H1 (cell line): ENCODE data around the gene WDR37. TPM values are rescaled to one million over a fixed set of nuclear protein-coding genes. Genes with fewer than 3 reads are reported as not detected.

Experiments used
- CBX5 ChIP-seq: fragments of 300-800, 300-1000 bp; sonication (generic); IDR thresholded peaks from 2 replicates; pipeline ENCODE4 v1.7.1; 2016; ENCODE audit warnings: antibody characterized with exemption, low read length, low read depth
- CBX8 ChIP-seq: fragments of 300-800, 300-1000 bp; sonication (generic); IDR thresholded peaks from 2 replicates; pipeline ENCODE4 v1.7.1; 2016; ENCODE audit warnings: low read depth, low read length, borderline replicate concordance
- CEBPB ChIP-seq: IDR thresholded peaks from 2 replicates; pipeline ENCODE4 v1.6.1; 2012; ENCODE audit warnings: low read depth, low read length
- RXRA ChIP-seq: IDR thresholded peaks from 2 replicates; pipeline ENCODE4 v1.6.1; 2011; ENCODE audit warnings: low read depth, mild to moderate bottlenecking, low read length, moderate library complexity; ENCODE audit not compliant: insufficient read depth
- polyA plus RNA-seq, 7 experiments: library from polyadenylated mRNA; depleted of rRNA in 3 of 7; stranded (reverse) in 5 of 7; unstranded in 2 of 7; fragments of >200 nt in 5 of 7; fragments of 200-250 nt in 2 of 7; gene quantifications; 1 replicate in 5 of 7; 2 replicates in 1 of 7; 4 replicates in 1 of 7; pipeline versions ENCODE4 v1.2.1 to v1.2.3, GENCODE V29; 2011 to 2013; ENCODE audit warnings: missing spikeins in 2 of 7, mixed read lengths in 2 of 7
- total RNA-seq: library from RNA; stranded (reverse); fragmentation: NEBNext Ultra II Directional; extraction: Animal tissue kit (Norgen Biotek cat#: 25700); gene quantifications from 2 replicates; pipeline ENCODE4 v1.2.1, GENCODE V29; 2021
- TF ChIP-seq, protein P1 (sequence below), 3 experiments: IDR thresholded peaks; 1 replicate in 2 of 3; 2 replicates in 1 of 3; pipeline versions ENCODE4 v1.5.1 to v1.6.1; 2011; ENCODE audit warnings: low read length in 3 of 3, mild to moderate bottlenecking in 3 of 3, inconsistent platforms in 2 of 3, low read depth in 1 of 3, moderate library complexity in 1 of 3; ENCODE audit not compliant: insufficient read depth in 1 of 3; ENCODE audit errors: control extremely low read depth in 1 of 3

Gene WDR37
- total and polyA plus RNA-seq, 2 of the 8 experiments (the other 6 are each of a cell fraction or from before 2014, with no cell fraction given), result 9.6 to 12.0 TPM

DNA sequence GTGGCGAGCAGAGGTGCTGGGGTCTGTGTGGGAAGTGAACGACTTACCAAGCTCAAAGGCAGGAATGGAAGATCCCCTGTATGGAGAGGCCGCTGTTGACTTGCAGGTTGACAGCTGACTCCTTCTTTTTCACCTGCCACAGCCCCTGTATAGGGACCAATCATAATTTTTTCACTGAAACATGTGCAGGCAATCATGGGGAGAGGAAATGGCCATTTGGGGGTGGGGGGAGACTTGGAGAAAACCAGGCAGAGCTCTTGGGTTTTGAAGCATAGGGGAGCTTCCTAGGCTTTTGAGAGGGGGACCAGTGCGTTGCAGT, 101.4 kb downstream of the WDR37 start (continued):
- TF ChIP-seq, protein P1, sequence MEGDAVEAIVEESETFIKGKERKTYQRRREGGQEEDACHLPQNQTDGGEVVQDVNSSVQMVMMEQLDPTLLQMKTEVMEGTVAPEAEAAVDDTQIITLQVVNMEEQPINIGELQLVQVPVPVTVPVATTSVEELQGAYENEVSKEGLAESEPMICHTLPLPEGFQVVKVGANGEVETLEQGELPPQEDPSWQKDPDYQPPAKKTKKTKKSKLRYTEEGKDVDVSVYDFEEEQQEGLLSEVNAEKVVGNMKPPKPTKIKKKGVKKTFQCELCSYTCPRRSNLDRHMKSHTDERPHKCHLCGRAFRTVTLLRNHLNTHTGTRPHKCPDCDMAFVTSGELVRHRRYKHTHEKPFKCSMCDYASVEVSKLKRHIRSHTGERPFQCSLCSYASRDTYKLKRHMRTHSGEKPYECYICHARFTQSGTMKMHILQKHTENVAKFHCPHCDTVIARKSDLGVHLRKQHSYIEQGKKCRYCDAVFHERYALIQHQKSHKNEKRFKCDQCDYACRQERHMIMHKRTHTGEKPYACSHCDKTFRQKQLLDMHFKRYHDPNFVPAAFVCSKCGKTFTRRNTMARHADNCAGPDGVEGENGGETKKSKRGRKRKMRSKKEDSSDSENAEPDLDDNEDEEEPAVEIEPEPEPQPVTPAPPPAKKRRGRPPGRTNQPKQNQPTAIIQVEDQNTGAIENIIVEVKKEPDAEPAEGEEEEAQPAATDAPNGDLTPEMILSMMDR (IDR thresholded peaks at IDR 0.05; ENCODE audit: control extremely low read depth in 1 of 3, insufficient read depth in 1 of 3, low read depth in 1 of 3, low read length in 3 of 3), result no peak
- TF ChIP-seq CBX8 (no peak), CBX5 (no peak), CEBPB (no peak), RXRA (no peak)
